NCI-H226 (cell line): ENCODE measurements around the gene DCP1B.
"Not testable (repeated sequence)": the region's sequence is repeated elsewhere in the genome, so short reads cannot be mapped to it uniquely, and the experiment has no call there.

Source experiments
- DNase-seq: peaks from one replicate; pipeline ENCODE4 v3.0.0-alpha.2; 2015

Gene DCP1B

DNA sequence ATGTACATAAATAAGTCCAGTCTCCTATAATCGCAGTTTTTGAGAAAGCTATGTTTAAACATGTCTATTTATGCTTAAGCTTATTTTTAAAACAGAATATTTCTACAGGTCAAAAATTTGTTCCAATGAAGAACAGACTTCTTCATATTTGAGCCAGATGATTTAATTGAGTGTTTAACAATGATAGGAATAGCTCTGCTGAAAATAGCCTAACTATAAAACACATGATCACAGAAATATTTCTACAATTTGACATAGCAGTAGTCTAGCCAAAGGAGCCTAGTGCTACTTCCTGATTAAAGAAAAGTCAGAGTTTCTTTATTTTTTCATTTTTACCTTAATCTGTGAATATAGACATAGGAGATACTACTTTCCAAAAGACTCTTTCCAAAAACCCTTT lies 29.4 kb downstream of the DCP1B start:
- DNase-seq: no peak

- no peak for DNase-seq
These were observed 31.4 kb downstream of the DCP1B start for GRCh38 chr12:1972856-1973317.

DNA sequence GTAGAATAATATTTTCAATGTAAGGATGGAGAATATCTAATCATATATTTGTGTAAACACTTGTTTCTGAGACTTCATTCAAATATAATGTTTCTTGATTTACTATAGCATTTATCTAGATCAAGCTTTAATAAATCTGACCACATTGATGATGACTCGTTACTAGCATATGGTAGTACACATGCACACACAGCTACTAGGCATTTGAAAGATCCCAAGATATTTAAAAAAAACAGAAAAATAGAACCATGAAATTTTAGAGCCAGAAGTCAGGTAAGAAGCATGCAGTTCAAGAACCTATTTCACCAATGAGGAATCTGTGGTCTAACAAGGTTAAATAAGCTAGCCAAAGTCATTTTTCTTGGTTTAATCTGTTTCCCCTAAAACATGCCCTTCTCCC lies 32.0 kb downstream of the DCP1B start:
- no peak for DNase-seq

DNA sequence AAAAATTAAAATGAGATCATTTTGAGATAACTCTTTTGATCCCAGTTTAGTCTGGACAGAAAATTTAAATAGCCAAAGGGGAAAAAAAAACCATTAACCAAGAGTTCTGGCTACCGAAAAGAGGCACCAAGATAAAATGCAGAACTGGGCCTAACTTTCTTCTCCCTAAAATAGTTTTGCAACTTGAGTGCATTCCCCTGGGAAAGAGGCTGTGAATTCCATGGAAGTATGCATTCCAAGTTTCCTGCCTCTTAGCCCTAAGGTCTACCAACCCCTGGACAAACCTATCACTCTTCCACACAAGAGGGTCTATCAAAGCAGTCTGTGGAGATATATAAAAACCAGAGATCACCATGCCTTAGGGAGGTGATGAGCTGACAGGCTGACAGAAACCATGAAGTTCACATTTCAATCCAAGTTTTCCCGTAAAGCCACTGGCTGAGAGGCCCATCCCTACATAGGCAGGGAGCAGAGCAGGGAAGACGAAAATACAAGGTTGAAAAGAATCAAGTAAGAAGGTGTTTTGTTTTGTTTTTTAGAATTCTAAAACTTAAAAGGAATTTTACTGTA lies 33.8 kb downstream of the DCP1B start:
- DNase-seq: no peak

DNA sequence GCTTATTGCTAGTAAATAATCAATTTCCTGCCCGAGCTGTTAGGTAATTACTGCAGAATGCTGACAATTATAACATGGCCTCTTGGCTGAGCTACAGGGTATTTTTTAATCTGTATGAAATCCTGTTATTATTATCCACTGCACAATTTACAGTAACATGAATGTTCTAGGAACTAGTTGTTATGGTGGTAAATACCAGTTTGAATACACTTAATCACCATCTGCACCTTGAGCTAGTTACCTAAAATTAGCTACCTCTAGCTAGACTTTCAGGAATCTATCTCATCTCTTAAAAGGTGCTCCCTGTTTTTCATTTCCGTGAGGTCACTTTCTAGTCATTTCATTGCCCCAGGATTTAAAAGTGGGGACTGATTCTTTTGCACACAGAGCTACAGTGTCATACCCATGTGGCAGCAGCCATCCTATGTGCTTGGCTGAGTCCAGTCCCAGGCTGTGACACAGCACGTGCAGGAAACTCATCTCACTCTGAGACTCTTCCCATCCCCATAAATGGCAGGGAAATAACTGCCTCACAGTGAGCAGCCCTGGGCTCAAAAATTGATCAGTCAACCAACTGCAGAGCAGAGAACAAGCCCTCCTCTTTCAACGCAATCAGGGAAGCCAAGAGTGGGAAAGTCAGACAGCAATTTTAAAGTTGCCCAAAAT lies 37.6 kb downstream of the DCP1B start:
- DNase-seq: no peak

DNA sequence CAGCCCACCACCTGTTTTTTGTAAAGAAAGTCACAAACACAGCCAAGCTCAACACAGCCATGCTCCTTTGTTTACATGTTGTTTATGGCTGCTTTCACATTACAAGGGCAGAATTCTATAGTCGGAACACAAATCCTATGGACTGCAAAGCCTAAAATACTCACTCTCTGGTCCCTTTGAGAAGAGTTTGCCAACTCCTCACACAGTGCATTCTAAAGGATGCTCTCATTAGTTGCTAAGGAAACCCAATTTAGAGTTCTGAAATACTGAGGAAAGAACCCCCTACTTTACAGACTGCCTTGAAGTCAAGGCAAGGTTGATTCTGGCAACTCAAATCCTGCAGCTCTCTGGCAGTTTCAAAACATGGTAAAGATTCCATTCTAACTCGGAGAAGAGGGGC lies 38.3 kb downstream of the DCP1B start:
- no peak for DNase-seq

GRCh38 chr12:1962051-1963020 lies 41.9 kb downstream of the DCP1B start:
- DNase-seq: no peak

DNA sequence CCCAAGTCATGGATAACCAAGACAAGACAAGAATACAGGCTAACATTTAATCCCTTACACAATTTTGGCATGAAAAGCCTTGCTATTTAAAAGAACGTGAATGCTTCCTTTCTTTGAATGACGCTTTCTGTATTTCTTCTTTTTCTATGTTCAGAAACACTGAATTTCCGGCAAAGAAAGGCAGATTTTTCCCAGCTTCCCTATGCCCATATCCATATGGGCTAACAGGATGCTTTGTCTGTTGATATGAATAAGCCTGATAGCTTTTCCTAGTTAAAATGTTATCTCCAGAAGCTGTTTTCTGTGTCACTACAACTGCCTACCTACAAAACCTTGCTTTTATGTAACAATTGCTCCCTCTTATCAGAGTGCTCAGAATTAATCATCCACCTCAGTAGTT lies 47.5 kb downstream of the DCP1B start:
- no peak for DNase-seq

DNA sequence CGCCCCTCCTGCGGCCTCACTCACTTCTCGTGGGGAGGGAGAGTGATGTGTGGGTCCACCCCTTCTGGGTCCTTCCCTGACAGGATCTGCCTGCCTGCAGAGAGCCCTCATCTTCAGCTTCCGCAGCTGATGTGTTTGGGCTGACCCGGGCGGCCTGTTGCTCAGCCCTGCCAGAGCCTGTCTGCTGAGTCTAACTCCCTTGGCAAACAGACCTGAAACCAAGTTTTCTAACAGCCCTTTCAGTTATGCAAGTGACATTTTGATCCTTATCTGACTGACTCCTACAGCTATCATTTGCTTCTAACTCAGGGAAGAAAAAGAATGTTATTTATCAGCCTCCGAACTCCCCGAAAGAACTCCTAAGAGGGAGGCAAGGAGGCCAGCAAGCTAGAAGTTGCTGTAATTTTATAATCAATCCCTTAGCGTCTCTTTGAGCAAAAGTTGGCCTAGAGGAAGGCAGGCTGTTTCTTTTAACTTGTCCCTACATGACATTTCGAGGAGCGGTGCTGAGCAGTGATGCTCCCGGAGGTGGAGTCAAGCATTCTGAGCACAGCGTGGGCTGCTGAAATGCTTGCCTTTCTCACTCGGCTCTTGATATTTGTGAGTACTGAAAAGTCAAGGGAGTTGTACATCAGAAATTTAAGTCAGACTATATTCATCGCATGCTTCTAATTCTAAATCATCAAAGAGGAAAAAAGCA lies 54.3 kb downstream of the DCP1B start:
- no peak for DNase-seq

- no peak for DNase-seq
These were observed 55.4 kb downstream of the DCP1B start for GRCh38 chr12:1948883-1949282.

DNA sequence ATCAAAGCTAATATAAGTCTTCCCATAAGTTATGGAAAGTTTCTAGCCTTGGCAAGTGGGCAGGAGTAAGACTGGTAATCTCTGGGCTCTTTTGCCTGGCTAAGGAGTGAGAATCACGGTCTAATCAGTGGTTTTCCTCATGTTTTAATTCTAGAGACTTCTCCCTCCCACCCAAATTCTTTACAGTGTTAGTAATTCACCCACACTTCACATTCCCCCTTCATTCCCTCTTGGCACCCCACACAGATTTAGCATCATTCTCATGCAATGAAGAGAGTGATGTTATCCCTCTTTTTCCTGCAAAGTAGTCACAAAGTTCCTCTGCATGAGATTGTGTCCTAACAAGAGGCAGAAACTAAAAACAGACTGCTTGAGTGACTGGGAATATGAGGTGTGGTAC lies 57.2 kb downstream of the DCP1B start:
- DNase-seq: peak; percentile 64

GRCh38 chr12:1946296-1946695 lies 58.0 kb downstream of the DCP1B start:
- no peak for DNase-seq

GRCh38 chr12:1945502-1945901 lies 58.8 kb downstream of the DCP1B start:
- DNase-seq: not testable (repeated sequence)

DNA sequence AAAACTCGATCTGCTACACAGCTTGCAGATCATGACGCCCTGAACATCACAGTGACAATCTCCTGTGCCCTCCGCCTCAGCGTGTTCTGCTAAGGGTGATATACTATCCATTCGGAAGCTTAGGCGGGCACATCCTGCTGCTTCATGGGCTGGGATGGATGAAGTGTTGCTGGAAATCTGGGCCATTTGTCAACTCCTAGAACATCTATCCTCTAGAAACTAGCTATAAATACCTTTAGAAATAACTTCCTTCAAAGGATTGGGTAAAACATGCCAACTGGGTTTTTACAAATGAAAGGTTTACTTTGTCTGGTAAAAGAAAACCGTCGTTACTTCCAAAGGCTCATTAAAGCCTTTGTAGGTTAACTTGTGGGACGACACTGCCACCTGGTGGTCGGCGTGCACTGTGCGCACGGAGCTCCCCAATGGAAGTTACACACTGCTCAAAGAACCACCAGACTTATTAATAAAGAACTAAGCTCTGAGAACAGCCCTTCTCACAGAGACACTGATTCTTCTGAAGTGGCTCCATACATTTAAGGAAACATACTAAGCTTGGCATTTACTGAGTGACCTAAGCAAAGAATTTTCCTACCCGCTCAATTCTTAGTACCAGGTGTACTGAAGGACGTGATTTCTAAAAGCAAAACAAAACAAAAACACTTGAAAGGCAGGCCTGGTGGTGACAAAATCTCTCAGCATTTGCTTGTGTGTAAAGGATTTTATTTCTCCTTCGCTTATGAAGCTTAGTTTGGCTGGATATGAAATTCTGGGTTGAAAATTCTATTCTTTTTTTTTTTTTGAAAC lies 64.3 kb downstream of the DCP1B start:
- DNase-seq: peak; percentile 52

DNA sequence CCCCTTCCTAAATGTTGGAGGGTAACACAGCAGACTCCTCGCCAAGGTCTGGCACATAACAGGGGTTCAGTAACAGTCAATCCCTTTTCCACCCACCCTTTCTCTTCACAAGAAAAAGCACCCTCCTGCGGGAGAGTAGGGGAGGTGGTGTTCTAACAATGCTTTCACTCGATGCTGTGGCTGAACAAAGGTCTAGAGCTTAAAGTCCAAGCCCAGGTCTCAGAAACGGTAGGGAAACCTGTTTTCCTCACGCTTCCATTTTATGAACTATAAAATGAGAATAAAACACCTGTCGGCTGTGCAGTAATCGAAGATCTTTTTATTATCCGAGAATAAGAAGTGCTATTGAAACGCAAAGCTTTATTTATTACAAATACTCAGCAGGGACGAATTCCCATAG lies 64.9 kb downstream of the DCP1B start:
- no peak for DNase-seq

- no peak for DNase-seq
These were observed 66.6 kb downstream of the DCP1B start for GRCh38 chr12:1937481-1938224.

- DNase-seq: peak; percentile 93
These were observed 67.6 kb downstream of the DCP1B start for GRCh38 chr12:1936406-1937320.

DNA sequence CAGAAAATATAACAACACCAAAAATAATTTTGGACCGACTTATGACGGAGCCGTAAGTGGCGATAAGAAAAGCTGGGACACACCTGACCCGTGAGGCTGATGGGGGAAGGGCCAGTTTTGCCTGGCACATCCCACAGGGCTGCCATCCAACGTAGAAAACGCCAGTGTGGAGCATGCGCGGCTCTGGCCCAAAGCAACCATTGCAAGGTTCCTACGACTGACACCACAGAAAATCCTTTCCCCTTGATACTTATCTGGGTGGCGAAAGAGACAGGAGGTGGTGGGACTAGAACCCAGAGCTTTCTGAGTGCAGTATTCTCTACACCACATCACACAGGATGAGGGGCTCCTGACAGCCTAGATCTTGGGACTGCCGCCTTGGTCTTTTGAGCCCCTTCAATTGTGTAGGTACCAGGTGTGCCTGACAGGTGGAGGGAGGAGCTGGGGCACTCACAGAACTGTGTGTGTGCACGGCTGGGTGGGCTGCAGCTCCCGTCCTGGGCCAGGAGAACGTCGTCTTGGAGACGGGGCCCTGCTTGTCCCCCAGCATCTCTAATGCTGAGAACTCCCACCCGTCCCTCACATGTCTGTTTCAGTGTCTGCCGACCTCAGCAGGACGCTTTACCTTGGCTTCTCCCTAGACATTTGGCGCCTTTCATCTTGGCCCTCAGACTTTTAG lies 68.4 kb downstream of the DCP1B start:
- DNase-seq: no peak

DNA sequence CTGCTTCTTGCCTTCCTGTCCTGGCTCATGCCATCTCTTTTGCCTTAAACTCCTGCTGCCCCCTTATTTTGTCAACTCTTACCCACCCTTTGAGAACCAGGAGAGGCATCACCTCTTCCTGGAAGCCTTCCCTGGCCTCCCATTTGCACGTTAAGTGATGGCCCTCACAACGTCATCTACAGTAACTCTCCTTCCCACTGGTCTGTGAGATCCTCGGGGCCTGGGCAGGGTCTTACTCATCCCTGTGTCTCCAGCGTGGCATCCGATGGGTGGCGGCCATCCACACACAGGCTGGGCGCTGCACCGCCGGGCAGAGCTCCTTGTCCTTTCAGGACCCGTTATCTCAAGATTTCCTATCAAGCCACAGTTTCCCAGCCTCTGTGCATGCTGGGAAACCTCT lies 69.0 kb downstream of the DCP1B start:
- no peak for DNase-seq

DNA sequence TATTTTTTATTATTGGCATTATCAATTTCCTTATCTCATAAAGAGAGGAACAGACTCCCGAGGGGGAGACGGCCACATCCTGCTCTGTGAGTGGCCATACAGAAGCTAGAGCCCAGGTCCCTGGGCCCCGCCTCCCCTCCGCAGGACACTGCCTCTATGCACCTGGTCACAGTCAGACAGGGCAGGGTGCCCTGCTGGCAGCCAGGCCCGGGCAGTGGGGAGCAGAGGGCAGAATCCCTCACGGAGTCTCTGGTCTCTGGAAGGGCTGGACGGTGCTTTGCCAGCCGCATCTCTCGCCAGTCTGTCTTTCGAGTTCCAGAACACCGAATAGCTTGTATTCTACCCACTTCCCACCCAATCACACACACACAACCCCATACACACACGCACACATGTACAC lies 69.4 kb downstream of the DCP1B start:
- DNase-seq: no peak
